ENCODE data around the gene HOXC5.

HOXC5 gene

GRCh38 chr12:54004063-54004840 is 28.6 kb upstream of the HOXC5 start:
- DNase-seq = no peak
- intact Hi-C loops (cut with DNase I) = loop anchor here (10.0 kb wide), 1 partner anchor 299 kb away; no protein-coding TSS in a partner anchor

DNA sequence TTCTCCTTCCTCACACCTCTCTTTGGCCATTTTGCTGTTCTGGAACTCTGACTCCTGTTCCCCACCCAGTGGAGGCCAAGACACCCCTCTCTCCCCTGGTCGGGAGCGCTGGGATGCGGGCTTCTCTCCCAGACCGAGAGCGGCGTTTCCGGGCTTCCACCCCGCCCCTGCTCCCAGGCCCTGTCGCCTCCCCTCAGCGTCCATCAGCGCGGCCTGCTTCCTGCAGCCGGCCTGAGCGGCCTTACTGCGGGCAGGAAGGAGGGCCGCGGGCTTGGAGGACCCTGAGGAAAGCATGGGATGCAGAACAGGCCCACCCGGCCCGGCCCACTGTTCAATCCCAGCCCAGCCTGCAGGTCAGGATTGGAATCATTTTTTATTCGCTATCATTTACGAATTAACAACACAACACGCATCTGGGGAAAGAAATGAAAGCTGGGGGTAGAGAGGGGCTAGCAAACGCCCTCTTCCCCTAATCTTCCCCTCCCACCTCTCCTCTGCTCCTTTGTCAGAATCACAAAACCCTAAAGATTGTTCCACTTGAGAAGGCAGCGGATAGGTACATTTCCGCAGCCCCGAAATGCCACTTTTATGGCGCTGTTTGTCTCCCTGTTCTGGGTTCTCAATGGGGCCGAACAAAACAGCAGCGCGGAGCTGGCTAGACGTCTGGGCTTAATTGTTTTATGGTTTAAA is 27.9 kb upstream of the HOXC5 start:
- DNase-seq = no peak
- intact Hi-C loops (cut with DNase I) = loop anchor here (5.0 to 10.0 kb wide), 2 partner anchors 202 to 300 kb away; no protein-coding TSS in a partner anchor

GRCh38 chr12:54005531-54005852 is 27.4 kb upstream of the HOXC5 start:
- intact Hi-C loops (cut with DNase I) = loop anchor here (5.0 to 10.0 kb wide), 2 partner anchors 202 to 301 kb away; no protein-coding TSS in a partner anchor
- no peak for DNase-seq

DNA sequence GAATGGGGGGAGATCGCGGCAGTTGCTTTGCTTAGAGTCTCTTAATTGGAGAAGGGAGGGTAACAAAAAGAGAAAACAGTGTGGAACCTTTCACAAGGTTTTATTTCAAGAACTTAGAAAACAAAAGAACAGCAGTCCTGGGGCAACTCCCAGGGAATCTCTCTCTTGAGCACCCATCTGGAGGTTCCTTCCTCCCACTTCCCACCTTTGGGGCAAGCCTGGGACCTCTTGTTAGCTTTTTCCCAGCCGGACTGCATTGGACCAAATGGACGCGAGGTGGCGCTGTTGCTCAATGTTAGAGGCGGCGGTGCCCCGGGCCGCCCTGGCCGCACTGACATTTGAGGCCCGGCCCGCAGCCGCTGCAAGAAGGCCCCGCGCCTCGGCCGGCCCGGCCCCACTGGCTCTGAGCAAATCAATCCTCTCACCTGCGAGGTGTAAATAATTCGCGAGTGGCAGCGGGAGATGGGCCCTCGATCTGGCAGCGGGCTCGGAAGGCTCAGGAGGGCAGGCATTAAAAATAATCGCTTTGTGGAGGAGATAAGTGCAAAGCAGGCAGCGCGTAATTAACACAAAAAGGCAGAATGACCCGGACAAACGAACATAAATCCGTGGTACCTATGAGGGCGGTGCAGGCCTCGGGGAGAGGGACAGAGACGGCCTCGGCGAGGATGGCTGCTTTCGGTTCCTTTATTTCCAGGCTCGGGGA is 26.8 kb upstream of the HOXC5 start:
- peak; percentile 42 to 95 (median 86) for DNase-seq
- intact Hi-C loops (cut with DNase I) = loop anchor here (2.0 to 10.0 kb wide), 3 partner anchors 185 to 301 kb away; no protein-coding TSS in a partner anchor

GRCh38 chr12:54006559-54007220 is 26.2 kb upstream of the HOXC5 start:
- DNase-seq = no peak
- intact Hi-C loops (cut with DNase I) = loop anchor here (2.0 to 10.0 kb wide), 3 partner anchors 184 to 302 kb away; no protein-coding TSS in a partner anchor

DNA sequence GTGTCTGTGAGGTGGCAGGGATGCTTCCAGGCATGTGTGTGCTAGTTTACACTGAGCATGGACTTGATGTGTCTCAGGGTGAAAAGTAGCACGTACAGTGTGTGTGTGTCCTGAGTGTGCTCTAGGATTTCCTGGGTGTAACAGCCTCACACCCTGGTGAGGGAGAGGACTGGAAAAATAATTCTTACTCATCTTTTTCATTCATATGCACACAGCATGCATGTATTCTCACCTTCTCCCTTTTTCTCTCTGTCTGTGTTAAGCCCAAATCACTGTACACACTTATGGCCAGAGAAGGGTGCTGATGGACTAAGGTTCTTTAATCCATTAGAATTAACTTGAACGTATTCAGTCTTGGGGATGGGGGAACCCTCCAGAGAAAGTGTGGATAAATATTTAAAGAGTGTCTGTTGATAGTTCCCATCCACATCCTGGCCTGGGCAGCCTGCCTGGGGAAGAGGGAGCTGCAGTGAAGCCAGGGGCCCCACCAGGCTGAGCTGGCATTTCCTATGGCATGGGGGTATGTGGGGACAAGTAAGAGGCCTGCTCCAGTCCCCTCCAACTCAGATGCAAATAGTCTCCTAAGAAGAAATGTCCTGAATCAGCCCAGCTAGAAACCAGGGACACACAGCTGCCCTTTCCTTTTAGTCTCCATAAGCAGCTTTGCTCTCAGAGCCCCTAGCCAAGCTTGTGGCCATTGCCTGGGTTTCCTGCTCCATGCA is 25.2 kb upstream of the HOXC5 start:
- DNase-seq = no peak
- intact Hi-C loops (cut with DNase I) = loop anchor here (2.0 to 10.0 kb wide), 3 partner anchors 183 to 303 kb away; no protein-coding TSS in a partner anchor

GRCh38 chr12:54008260-54008552 is 24.6 kb upstream of the HOXC5 start:
- DNase-seq = no peak
- intact Hi-C loops (cut with DNase I) = loop anchor here (5.0 to 10.0 kb wide), 2 partner anchors 199 to 303 kb away; no protein-coding TSS in a partner anchor

DNA sequence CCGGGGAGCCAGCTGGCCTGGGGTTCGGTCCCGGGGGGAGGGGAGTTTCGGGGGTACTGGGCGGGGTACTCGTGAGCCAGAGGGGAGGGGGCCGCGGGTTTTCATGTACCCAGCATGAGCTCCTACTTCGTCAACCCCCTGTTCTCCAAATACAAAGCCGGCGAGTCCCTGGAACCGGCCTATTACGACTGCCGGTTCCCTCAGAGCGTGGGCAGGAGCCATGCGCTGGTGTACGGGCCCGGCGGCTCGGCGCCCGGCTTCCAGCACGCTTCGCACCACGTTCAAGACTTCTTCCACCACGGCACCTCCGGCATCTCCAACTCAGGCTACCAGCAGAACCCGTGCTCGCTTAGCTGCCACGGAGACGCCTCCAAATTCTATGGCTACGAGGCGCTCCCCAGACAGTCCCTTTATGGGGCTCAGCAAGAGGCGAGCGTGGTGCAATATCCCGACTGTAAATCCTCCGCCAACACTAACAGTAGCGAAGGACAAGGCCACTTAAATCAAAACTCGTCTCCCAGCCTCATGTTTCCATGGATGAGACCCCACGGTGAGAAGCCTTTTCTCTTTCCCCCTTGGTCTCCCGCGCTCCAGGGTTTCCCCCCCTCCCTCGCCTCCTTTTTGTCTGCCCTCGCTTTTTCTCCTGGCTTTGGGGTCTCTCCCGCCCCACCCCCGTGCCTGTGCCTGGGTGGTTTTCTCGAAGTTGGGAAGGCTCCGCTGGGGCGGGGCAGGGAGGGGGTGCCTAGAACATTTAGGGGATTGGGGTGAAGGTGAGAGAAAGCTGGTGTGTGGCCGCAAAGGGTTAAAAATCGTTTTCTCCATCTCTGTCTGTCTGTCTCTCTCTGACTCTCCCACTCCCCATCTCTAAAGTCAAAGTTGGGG is 23.4 kb upstream of the HOXC5 start:
- intact Hi-C loops (cut with DNase I) = loop anchor here (5.0 to 10.0 kb wide), 2 partner anchors 198 to 305 kb away; no protein-coding TSS in a partner anchor
- no peak for DNase-seq

DNA sequence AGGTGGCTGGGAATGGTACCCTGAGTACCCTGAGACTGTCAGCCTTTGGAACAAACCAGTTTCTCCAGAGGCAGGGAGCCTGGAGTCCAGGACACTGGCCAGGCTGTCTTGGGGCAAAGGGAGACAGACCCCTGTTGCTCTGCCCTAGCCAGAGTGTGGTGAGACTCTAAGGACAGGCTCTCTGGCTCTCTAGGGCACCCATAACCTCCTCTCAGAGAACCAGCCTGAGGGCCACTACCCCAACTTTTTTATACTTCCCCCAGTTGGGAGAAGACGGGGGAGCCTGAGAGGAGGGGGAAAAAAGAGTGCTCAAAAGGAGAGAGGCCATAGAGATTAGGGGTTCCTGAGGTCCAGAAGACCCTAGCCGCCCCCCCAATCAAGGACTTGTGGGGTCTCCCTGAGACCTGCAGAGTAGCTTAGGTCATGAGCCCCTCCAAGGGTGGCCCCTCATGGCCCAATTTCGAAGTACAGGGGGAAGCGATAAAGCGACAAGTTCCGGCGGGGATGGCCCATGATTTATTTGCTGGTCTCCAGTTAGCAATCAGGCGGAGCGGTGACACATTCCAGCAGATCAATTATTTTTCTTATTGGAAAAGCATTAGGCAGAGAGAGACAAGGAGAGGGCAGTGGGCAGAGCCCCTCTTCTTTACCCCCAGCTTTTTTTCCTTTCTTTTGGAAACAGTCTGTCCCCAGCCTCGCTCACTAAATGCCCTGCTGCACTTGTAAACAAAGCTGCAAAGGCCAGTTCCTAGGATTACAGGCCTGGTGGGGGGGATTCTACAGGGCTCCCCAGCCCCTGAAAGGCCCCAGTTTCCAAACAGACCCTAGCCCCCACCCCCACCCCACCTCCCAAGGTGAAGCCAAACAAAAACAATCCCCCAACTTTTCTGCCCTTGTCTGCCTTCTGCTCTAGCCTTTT is 22.5 kb upstream of the HOXC5 start:
- intact Hi-C loops (cut with DNase I) = no loop called here
- no peak for DNase-seq

GRCh38 chr12:54010972-54011664 is 21.7 kb upstream of the HOXC5 start:
- intact Hi-C loops (cut with DNase I) = no loop called here
- DNase-seq = no peak

DNA sequence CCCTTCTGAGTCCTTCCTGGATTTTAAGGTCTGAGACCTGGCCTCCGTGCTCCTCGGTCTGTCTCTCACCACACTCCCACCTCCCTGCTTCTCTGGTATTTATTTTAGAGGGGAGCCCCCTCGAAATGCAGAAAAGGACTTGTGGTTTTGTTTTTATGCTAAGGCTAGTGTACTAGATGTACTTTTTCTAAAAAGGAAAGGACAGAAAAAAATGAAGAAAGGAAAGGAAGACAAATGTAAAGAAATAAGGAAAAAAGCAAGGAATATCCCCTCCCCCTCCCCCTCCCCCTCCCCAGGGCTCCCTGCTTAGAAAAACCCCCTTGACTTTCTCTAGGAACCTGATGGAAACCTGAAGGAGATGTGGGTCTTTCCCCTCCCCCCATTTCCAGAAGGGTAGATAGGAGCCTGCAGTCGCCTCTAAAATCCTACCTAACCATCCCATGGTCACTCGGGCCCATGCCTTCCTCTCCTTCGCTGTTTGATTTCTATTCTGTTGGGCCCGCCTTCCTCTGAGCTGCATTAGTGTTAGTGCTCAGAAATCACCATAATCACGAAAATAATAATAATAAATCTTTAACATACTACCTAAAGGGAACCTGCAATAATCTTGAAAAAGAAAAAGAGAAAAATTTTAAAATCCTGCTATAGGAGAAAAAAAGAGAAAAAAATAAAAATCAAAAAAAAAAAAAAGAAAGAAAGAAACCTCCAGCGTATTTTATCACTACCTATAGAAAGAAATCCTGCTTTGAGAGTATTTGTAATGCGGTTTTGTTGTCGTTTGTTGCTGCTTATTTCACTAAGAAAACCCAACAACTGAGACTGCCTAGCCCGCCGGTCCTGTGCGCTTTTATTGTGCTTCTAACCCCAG is 21.0 kb upstream of the HOXC5 start:
- no peak for DNase-seq
- intact Hi-C loops (cut with DNase I) = no loop called here

DNA sequence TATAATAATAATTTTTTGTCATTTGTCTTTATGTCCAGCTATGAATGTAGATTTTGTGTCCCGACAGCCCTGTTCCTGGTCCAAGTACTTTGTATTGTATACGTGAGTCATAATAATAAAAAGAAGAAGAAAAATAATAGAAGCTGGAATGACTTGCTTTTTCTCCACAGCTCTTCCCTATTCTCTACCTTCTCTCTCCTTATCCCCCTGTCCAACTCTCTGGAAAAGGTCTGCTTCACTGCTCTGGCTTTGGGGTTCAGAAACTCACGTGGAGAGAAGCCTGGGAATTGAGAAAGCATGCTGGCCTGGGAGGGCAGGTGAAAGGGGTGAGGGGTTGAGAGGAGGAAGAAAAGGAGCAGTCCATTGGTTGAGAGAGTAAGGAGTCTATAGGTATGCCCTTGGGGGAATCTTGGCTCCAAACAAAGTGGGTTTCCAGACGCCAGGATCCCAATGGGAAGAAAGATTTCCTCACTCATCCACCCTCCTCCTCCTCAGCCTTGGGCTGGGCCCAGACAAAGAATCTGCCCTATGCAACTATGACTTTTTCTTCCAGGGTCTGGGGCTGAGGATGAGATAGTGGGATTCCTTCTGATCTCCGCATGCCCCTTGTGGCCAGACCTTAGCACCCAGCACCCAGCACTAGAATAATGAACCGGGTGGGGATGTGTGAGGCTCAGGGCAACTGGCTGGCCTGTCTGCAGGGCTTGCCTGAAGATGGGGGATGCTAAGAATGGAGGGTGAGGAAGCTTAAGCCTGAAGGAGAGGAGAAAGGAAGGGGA is 20.0 kb upstream of the HOXC5 start:
- intact Hi-C loops (cut with DNase I) = no loop called here
- DNase-seq = no peak

DNA sequence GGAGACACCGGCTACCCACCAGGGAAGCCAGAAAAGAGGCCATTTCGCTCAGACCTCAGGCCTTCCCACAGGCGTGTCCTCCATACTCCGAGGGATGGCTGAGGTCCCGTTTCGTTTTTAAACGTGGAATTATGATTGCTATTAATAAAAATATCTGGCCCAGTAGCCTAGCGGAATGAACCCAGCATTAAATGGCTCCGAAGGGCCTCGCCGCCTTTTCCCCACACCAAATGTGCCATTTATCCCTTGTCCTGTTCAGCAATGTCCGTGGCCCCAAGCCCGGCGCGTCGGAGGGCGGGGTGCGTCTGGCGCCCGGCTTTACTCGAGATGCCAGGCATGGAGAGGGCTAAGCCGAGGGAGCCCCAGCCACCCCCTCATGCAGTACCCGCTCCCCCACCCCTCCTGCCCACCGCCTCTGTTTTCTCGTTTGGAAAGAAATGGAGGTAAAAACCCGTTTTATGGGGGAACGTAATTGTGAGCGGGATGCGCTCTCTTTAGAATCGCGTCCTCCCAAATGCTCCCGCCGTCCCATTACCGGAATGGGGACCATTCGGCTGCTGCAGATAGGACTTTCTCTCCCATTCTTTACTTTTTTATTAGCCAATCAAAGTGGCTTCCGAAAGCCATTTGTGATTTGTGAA is 18.4 kb upstream of the HOXC5 start:
- no peak for DNase-seq
- intact Hi-C loops (cut with DNase I) = no loop called here
